C4-2B (cell line): ENCODE measurements around the gene UQCC5.

Experiments used
- ZFX ChIP-seq: fragments of 450-650 bp; IDR thresholded peaks from 2 replicates; pipeline ENCODE4 v1.6.1; 2017
- TF ChIP-seq, protein P1 (sequence below): fragments of 450-650 bp; conservative IDR thresholded peaks from 2 replicates; pipeline ENCODE4 v1.5.1; 2017; ENCODE audit warnings: mild to moderate bottlenecking

DNA sequence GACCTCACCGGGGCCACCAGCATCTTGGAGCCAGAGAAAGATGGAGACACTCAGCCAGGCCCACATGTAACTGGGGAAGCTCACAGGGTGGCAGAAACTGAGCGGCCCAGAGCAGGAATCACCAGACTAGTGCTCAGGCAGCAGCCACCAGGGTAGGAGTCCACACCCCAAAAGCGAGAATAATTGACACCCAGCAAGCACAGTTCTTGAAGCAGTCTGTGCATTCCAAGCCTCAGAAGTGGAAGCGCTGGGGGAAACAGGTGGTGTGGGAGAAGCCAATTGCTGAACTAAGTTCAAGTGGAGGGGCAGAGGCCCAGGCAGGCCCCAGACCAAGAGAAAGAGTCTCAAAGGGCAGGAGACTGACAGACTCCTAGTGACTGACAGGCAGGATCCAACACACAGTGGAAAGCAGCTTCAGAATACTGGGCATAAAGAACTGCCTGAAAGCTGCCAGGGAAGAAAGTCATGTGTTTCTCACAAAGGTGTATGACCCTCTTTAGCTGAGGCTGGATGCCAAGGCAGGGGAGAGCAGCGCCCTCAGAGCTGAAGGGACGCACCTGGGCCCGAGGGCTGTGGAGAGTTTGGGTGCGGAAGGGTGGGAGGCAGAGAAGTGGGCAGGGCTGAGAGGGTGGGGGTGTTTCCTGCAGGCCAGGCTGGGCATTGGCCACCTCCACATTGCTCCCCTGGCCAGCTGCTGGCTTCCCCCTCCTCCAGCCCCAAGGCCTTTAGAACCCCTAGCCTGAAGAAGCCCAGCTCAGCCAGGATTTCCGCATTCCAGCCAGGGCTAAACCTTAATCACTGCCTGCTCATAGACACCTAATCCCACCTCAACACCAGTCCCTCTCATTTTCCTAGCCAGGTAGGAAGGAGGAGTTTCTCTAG is 10.5 kb upstream of the UQCC5 start:
- TF ChIP-seq, protein P1, sequence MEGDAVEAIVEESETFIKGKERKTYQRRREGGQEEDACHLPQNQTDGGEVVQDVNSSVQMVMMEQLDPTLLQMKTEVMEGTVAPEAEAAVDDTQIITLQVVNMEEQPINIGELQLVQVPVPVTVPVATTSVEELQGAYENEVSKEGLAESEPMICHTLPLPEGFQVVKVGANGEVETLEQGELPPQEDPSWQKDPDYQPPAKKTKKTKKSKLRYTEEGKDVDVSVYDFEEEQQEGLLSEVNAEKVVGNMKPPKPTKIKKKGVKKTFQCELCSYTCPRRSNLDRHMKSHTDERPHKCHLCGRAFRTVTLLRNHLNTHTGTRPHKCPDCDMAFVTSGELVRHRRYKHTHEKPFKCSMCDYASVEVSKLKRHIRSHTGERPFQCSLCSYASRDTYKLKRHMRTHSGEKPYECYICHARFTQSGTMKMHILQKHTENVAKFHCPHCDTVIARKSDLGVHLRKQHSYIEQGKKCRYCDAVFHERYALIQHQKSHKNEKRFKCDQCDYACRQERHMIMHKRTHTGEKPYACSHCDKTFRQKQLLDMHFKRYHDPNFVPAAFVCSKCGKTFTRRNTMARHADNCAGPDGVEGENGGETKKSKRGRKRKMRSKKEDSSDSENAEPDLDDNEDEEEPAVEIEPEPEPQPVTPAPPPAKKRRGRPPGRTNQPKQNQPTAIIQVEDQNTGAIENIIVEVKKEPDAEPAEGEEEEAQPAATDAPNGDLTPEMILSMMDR, result no peak
- no peak for TF ChIP-seq ZFX
